Gastrocnemius medialis (tissue), 4 donors: Measurements from ENCODE around the gene SYNM.
A peak's percentile ranks its signal among the peaks of the same experiment; 100 is the strongest.

Experiments used
- POLR2A ChIP-seq, 2 donors: fragments of 450-650 bp; IDR thresholded peaks; one replicate each; pipeline ENCODE4 v1.6.1; 2017; ENCODE audit warnings: antibody characterized with exemption in 2 of 2, mild to moderate bottlenecking in 2 of 2, moderate library complexity in 2 of 2
- TF ChIP-seq, protein P1 (sequence below), 5 experiments: fragments of 450-650 bp in 3 of 5; fragments of 200-600 bp in 2 of 5; sonication (generic) in 2 of 5; IDR thresholded peaks in 4 of 5; conservative IDR thresholded peaks in 1 of 5; 1 replicate in 4 of 5; 2 replicates in 1 of 5; pipeline ENCODE4 v1.5.1; 2016 to 2019; ENCODE audit warnings: antibody characterized with exemption in 5 of 5, mild to moderate bottlenecking in 3 of 5, moderate library complexity in 3 of 5

DNA sequence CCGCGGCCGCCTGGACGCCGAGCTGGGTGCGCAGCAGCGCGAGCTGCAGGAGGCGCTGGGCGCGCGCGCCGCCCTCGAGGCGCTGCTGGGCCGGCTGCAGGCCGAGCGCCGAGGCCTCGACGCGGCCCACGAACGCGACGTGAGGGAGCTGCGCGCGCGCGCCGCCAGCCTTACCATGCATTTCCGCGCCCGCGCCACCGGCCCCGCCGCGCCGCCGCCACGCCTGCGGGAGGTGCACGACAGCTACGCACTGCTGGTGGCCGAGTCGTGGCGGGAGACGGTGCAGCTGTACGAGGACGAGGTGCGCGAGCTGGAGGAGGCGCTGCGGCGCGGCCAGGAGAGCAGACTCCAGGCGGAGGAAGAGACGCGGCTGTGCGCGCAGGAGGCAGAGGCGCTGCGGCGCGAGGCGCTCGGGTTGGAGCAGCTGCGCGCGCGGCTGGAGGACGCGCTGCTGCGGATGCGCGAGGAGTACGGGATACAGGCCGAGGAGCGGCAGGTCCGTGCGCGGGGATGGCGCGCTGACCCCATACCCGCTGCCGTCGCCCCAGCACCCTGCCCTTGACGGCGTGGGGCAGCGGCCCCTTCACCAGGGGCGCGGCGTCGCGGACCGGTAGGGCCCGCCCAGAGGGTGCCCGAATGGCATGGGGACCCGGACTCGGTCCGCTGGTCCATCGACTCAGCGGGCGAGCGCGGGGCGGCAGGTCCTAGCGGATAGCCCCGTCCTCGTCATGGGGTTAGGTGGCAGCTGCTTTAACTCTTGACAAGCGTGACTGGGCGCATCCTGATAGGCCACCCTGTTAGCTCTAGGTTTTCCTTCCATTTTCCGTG is 848 bp downstream of the SYNM start:
- peak; percentile 65 to 75 for TF ChIP-seq POLR2A (IDR thresholded peaks at IDR 0.05)
- TF ChIP-seq, protein P1, sequence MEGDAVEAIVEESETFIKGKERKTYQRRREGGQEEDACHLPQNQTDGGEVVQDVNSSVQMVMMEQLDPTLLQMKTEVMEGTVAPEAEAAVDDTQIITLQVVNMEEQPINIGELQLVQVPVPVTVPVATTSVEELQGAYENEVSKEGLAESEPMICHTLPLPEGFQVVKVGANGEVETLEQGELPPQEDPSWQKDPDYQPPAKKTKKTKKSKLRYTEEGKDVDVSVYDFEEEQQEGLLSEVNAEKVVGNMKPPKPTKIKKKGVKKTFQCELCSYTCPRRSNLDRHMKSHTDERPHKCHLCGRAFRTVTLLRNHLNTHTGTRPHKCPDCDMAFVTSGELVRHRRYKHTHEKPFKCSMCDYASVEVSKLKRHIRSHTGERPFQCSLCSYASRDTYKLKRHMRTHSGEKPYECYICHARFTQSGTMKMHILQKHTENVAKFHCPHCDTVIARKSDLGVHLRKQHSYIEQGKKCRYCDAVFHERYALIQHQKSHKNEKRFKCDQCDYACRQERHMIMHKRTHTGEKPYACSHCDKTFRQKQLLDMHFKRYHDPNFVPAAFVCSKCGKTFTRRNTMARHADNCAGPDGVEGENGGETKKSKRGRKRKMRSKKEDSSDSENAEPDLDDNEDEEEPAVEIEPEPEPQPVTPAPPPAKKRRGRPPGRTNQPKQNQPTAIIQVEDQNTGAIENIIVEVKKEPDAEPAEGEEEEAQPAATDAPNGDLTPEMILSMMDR (IDR thresholded peaks at IDR 0.05 in 4 of 5, conservative IDR thresholded peaks at IDR 0.05 in 1 of 5) = peak in 2 of 5 experiments; percentile 16 to 17
